GM12892 (cell line): Measurements from ENCODE around the gene MAPK12.

Experiments
- DNase-seq: peaks from one replicate; pipeline ENCODE4 v3.0.0; 2011; ENCODE audit not compliant: insufficient read length
- FAIRE-seq: peaks from 2 replicates; lab custom pipeline; 2011; peaks lifted over from hg19 to GRCh38; lab: Jason Lieb, UNC
- POLR2A ChIP-seq: IDR thresholded peaks from 2 replicates; pipeline ENCODE4 v1.6.1; 2011; ENCODE audit warnings: low read depth, low read length, control low read depth
- POLR2AphosphoS5 ChIP-seq: IDR thresholded peaks from 2 replicates; pipeline ENCODE4 v1.6.1; 2011; ENCODE audit warnings: low read depth, low read length, control low read depth
- TAF1 ChIP-seq: IDR thresholded peaks from 2 replicates; pipeline ENCODE4 v1.6.1; 2011; ENCODE audit warnings: low read depth, mild to moderate bottlenecking, control low read depth, low read length, borderline replicate concordance

MAPK12 gene

DNA sequence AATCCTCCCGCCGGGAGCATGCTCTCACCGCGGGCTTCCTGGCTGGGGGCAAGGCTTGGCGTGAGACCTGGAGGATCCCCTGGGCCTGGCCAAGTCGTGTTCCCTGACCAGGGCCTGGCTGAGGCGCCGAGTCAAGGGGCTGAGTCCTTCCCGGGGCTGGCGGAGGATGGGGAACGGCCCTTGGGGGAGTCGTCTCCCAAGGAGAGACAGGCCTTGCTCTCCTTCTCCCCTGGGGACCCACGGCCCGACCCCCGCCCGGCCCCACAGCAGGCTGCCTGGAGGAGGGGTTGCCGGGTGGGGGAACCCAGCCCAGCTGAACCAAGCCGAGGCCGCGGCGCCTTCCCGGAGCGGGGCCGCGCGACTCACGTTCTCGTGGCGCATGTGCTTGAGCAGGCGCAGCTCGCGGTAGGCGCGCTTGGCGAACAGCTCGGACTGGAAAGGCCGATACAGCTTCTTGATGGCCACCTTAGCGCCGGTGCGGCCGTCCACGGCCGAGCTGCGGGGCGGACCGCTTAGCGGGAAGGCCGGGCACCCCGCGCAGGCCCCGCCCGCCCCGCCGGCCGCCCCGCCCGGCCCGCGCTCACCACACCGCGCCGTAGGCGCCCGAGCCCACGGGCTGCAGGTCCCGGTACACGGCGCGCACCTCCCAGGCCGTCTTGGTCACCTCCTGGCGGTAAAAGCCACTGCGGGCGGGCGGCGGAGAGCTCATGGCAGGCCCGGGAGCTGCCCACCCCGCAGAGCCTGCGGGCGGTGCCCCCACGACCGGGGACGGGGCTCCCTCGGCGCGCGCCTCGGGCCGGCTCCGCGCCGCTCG is 475 bp downstream of the MAPK12 start:
- FAIRE-seq (peak; percentile 93), DNase-seq (peak; percentile 77)
- TF ChIP-seq POLR2A, result peak; percentile 55; the same call in 1 of the 2 replicates
- no peak for TF ChIP-seq TAF1
- TF ChIP-seq POLR2AphosphoS5, result peak; percentile 23; the same call in 1 of the 2 replicates

DNA sequence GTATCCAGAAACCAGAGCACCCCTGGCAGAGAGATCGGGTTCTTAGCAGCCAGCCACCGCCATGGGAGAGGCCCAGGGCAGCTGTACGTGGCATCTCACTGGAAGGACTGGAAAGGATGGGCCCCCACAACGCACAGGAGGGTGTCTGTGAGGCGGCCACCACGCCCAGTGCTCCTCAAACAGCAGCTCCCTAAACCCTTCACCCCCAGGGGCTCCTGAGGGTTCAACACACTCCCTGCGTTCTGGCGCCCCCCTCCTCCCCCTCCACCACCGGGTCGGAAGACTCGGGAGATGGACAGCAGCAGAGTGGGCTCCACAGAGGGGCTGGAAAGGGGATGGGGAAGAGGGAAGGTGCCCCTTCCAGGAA is 1.1 kb downstream of the MAPK12 start:
- DNase-seq, result no peak
- FAIRE-seq, result no peak
- TF ChIP-seq POLR2AphosphoS5 (no peak), TAF1 (no peak), POLR2A (no peak)

GRCh38 chr22:50259302-50259701 is 2.2 kb downstream of the MAPK12 start:
- TF ChIP-seq POLR2A, result no peak
- no peak for TF ChIP-seq POLR2AphosphoS5
- TF ChIP-seq TAF1, result no peak
- no peak for FAIRE-seq

DNA sequence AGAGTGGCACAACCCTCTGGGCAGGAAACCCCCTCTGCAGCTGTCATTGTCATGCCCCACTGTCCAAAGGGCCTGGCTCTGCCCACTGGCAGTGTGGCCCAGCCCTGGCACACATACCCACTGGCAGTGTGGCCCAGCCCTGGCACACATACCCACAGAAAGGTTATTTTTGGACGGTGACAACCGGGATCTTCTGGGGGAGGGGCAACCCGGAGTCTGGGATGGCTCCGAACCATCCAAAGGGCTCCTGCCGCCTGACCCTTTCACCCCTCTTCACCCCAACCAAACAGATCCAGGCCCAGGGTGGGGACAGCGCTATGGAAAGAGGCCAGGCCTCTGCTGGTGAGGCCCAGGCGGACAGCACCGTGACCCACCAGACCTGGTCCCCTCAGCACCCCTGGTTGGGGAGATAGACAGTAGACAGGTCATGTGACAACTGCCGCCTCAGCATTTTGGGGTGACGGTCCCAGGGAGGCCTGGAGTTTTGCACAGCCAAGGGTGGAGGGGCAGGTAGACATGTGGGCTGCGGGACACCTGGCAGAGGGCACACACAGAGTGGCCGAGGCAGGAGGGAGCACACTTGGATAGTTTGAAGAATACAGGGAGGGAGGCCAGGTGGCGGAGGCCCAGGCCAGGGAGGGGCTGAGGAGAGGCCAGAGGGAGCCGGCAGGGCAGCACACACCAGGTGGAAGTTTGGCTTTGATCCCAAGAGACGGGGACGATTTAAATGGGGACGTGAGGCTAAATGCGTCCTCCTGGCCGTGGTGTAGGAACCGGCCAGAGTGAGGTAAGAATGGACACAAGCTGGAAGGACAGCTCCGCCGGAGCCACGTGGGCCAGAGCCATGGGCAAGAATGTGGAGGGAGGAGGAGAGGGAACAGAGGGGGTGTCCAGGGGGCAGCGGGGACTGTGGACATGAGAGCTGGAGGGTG is 2.9 kb downstream of the MAPK12 start:
- DNase-seq, result no peak
- no peak for FAIRE-seq
- TF ChIP-seq POLR2A (no peak), POLR2AphosphoS5 (no peak), TAF1 (no peak)

More at GRCh38 chr22:50259302-50259701, 2.2 kb downstream of the MAPK12 start:
- DNase-seq, result no peak

DNA sequence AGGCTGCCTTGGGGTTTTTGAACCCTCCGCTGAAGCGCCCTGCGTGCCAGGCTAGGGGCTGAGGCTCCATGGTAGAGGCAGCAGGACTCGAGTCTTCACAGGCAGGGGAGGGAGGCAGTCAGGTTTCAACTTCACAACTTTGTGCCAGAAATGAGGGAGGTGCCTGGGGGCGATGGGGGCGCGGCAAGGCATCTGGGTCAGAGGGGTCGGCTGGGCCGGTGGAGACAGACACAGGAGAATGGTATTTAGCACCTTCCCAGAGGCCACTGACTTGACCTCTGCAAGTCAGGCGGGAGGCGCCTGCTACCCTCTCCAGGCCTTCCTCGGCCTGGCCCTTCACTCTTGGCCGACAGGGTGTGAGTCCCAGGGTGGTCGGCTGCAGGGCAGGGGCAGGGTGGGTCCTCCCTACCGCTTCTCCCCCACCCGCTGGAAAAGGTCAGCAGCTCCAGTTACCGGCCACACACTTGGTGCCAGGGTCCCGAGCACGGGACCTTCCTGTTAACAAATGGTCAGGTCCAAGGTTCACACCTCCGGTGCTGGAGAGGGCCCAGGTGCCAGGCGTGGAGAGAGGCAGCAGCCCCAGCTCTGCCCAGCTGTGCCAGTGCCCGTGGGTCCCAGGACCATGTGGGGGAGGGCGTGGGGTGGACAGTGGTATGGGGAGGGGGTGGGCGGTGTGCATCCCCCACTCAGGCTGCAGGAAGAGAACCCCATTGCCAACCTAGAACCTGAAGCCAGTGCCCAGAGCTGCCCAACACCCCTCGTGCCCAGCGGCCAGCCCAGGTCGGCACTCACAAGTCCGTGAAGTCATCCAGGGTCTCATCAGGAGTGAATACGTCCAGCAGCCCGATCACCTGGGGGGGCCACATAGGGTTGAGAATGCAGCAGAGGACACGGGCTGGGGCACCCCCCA is 3.8 kb downstream of the MAPK12 start:
- FAIRE-seq, result no peak
- no peak for TF ChIP-seq TAF1
- no peak for TF ChIP-seq POLR2A
- no peak for TF ChIP-seq POLR2AphosphoS5
- DNase-seq, result no peak

DNA sequence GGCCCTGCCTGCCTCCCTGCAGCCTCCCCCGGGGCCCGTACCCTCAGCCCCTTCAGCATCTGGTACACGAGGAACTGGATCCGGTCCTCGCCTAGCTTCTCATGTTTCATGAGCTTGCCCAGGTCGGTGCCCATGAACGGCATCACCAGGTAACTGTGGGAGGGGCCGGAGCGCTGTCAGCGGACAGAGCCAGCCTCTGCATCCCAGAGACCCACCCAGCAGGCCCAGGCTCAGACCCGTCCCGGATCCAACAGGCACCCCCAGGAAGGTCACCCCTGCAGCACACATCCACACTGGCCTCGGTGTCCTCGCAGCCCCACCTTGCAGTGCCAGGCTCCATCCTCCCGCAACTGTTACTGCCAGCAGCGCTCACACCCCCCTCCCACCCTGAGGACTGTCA is 4.4 kb downstream of the MAPK12 start:
- TF ChIP-seq TAF1, result no peak
- TF ChIP-seq POLR2AphosphoS5, result no peak
- TF ChIP-seq POLR2A, result no peak
- no peak for FAIRE-seq
- no peak for DNase-seq

DNA sequence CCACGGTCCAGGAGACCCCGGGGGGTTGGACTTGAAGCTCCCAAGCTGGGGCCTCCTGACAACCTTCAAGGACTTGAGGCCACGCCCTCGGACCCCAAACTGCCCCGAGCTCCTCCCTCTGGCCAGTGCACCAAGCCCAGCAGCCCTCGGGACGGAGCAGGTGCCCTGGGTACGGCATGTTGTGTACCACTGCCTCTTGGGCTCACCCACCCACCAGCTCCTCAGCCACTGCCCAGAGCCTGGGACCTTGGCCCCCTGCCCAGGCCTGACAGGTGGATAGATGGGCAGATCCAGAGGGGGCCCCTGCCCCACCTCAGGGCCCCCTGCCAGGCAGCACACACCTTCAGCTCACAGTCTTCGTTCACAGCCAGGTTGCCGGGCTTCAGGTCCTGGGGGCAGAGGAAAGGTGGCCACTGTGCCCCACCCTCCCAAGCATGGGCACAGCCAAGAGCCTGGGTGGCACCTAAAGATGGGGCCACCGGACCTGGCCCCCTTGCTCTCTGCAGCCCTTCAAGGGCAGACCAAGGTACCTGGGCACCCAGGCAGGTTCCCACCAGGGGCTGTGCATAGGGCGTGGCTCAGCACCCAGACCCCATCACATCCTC is 5.1 kb downstream of the MAPK12 start:
- FAIRE-seq (no peak), DNase-seq (no peak)
- TF ChIP-seq POLR2AphosphoS5 (no peak), TAF1 (no peak), POLR2A (no peak)

DNA sequence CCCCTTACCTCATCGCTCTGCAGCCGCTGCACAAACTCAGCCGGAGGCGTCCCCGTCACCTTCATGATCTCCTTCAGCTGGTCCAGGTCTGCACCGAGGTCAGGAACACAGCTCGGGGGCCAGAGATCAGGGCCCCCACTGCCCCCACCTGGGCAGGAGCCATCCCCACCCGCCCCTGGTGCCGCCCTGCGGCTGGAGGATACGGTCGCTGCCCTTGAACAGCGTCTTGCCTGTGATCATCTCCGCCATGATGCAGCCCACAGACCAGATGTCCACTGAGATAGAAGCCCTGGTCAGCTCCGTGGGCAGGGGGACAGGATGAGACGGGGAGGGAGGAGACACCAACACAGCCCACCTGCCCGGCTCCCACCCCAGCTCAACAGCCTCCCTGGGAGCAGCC is 5.9 kb downstream of the MAPK12 start:
- TF ChIP-seq POLR2A (no peak), TAF1 (no peak), POLR2AphosphoS5 (no peak)
- FAIRE-seq (no peak), DNase-seq (no peak)

GRCh38 chr22:50255099-50255498 is 6.4 kb downstream of the MAPK12 start:
- DNase-seq, result no peak
- no peak for FAIRE-seq
- TF ChIP-seq TAF1 (no peak), POLR2A (no peak), POLR2AphosphoS5 (no peak)

GRCh38 chr22:50253941-50254340 is 7.5 kb downstream of the MAPK12 start:
- TF ChIP-seq POLR2AphosphoS5, result no peak
- DNase-seq (no peak), FAIRE-seq (no peak)

- FAIRE-seq (no peak), DNase-seq (no peak)
- TF ChIP-seq TAF1 (no peak), POLR2A (no peak), POLR2AphosphoS5 (no peak)
Measured at GRCh38 chr22:50253046-50253915, 8.2 kb downstream of the MAPK12 start.
